ENCODE results near the gene ASPDH.

DNA sequence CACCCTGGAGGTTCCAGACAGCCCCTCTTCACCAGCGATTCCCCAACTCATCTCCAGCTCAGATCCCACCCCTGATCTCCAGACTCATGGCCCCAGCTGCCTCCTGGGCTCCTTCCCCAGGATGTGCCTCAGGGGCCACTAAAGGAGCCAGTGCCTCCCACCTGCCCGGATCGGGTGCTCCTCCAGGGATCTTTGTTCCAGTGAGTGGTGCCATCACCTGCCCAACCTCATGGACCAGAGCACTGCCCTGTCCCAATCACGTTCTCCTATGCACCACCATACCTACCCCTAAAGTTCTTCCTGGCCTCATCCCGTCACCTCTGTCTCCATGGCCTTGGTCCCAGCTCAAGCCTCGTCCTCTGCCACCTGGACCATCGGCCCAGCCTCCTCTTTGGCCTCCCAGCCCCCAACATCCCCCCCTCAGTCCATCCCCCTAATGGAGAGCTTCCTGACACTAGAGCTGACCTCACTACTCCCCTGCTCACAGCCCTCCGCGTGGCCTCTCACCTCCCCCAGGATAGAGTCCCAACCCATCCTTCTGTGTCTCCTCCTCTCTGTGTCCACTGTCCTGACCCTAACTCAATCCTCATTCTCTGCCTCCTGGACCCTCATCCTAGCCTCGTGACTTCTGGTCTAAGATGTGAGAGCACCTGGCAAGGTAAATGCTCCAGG is 28.3 kb downstream of the ASPDH start:
- TF ChIP-seq CTCF (IDR thresholded peaks at IDR 0.05; ENCODE audit: extremely low read depth in 1 of 2, insufficient read depth in 1 of 2, low read depth in 1 of 2, low read length in 2 of 2) = no peak
- TF ChIP-seq FOS (IDR thresholded peaks at IDR 0.05; ENCODE audit: borderline replicate concordance, insufficient read depth, low read length) = no peak
- TF ChIP-seq MYC (IDR thresholded peaks at IDR 0.05; ENCODE audit: low read depth, low read length) = no peak
- no peak for TF ChIP-seq POLR2A (IDR thresholded peaks at IDR 0.05; ENCODE audit: low read depth, low read length)
- TF ChIP-seq EZH2 (IDR thresholded peaks at IDR 0.05; ENCODE audit: borderline replicate concordance, low read depth, low read length, severe bottlenecking) = no peak
- TF ChIP-seq POLR2AphosphoS5 (IDR thresholded peaks at IDR 0.05; ENCODE audit: insufficient read depth, low read depth, low read length) = no peak
- no peak for TF ChIP-seq JUN (IDR thresholded peaks at IDR 0.05; ENCODE audit: borderline replicate concordance, insufficient read depth, insufficient read length, low read depth)
- no peak for TF ChIP-seq MAX (IDR thresholded peaks at IDR 0.05; ENCODE audit: insufficient read depth, insufficient read length)

All from endothelial cell of umbilical vein (primary cell).